ENCODE data around the gene NALCN. TPM values are rescaled to one million over a fixed set of nuclear protein-coding genes. Genes with fewer than 3 reads are reported as not detected.

Gene NALCN
- total and polyA plus RNA-seq, 10 of the 15 experiments (the other 5 are each of a cell fraction or from before 2014, with no cell fraction given), result under 0.01 TPM; not detected in 9

- CTCF ChIA-PET, result interaction anchor here (0.6 to 5.5 kb wide), 9 partner anchors 9 to 1310 kb away, joined by 5 to 40 read pairs (median 11); no protein-coding TSS in a partner anchor
- Histone ChIP-seq H2AFZ (ENCODE audit: control insufficient read depth, low read depth, low read length) (no peak overlapping the region), H3K4me2 (ENCODE audit: control insufficient read depth, insufficient read depth) (no peak overlapping the region), H3K9me3 (replicated peaks; ENCODE audit: control insufficient read depth, insufficient read depth, low read length) (no peaks in the 10 kb centered on the region), H4K20me1 (ENCODE audit: control insufficient read depth, insufficient read depth) (no peaks in the 10 kb centered on the region), H3K27ac (ENCODE audit: control insufficient read depth, insufficient read depth) (no peak overlapping the region), H3K4me3 (no peak overlapping the region), H3K9ac (ENCODE audit: control insufficient read depth, insufficient read depth, low read length) (no peak overlapping the region), H3K79me2 (ENCODE audit: control insufficient read depth, insufficient read depth, low read length) (no peaks in the 10 kb centered on the region), H3K4me1 (ENCODE audit: control insufficient read depth, insufficient read depth, low read length) (no peaks in the 10 kb centered on the region), H3K27me3 (replicated peaks in 1 of 2; ENCODE audit: control insufficient read depth in 2 of 2, insufficient read depth in 2 of 2, low read length in 1 of 2) (no peaks in the 10 kb centered on the region; a peak in 1 of 4 replicates), H3K36me3 (ENCODE audit: control insufficient read depth in 2 of 2, insufficient read depth in 2 of 2, low read length in 1 of 2) (no peaks in the 10 kb centered on the region)
- DNase-seq (ENCODE audit: low read depth, low spot score) (no peak), ATAC-seq (no peak), FAIRE-seq (no peak)
- POLR2A ChIA-PET, result no interaction called here
- SMC1A ChIA-PET (ENCODE audit: uncharacterized antibody, unreplicated experiment), result interaction anchor here (0.6 to 3.7 kb wide), 6 partner anchors 9 to 1410 kb away, joined by 3 to 31 read pairs (median 13); no protein-coding TSS in a partner anchor
- in situ Hi-C loops (cut with MboI), result loop anchor here (10.0 to 25.0 kb wide), 2 partner anchors 609 to 1316 kb away; no protein-coding TSS in a partner anchor
- TF ChIP-seq SUZ12 (IDR thresholded peaks at IDR 0.05; ENCODE audit: unreplicated experiment) (no peak), NFYB (IDR thresholded peaks at IDR 0.05; ENCODE audit: insufficient read depth, low read depth, low read length) (no peak), BACH1 (IDR thresholded peaks at IDR 0.05; ENCODE audit: borderline replicate concordance) (no peak), TCF3 (IDR thresholded peaks at IDR 0.05; ENCODE audit: borderline replicate concordance, insufficient read depth, low read depth, low read length) (no peak), HCFC1 (IDR thresholded peaks at IDR 0.05; ENCODE audit: low read length) (no peak), BCL3 (IDR thresholded peaks at IDR 0.05; ENCODE audit: borderline replicate concordance, insufficient read depth, low read depth, low read length, poor library complexity, severe bottlenecking) (no peak), E4F1 (IDR thresholded peaks at IDR 0.05; ENCODE audit: borderline replicate concordance, partially characterized antibody) (no peak), CBFB (IDR thresholded peaks at IDR 0.05; ENCODE audit: low read depth) (no peak), TBL1XR1 (IDR thresholded peaks at IDR 0.05; ENCODE audit: low read depth, low read length) (no peak), ETV6 (conservative IDR thresholded peaks at IDR 0.05 in 1 of 2, IDR thresholded peaks at IDR 0.05 in 1 of 2; ENCODE audit: borderline replicate concordance in 1 of 2, low read depth in 1 of 2) (no peak), GABPA (IDR thresholded peaks at IDR 0.05; ENCODE audit: low read depth) (no peak), MYB (IDR thresholded peaks at IDR 0.05; ENCODE audit: borderline replicate concordance, low read depth, low read length) (no peak), ZZZ3 (IDR thresholded peaks at IDR 0.05; ENCODE audit: control insufficient read depth, insufficient read length, low read depth) (no peak), POLR2AphosphoS2 (IDR thresholded peaks at IDR 0.05; ENCODE audit: low read depth, low read length) (no peak), RELB (IDR thresholded peaks at IDR 0.05; ENCODE audit: low read depth) (no peak), SUPT20H (IDR thresholded peaks at IDR 0.05; ENCODE audit: borderline replicate concordance, control insufficient read depth, low read depth, low read length) (no peak)
- no TSS peak for BruUV-seq (replicated peaks)
- intact Hi-C loops (cut with micrococcal nuclease; ENCODE audit: unreplicated experiment), result loop anchor here (10.0 kb wide), 3 partner anchors 799 to 1409 kb away; no protein-coding TSS in a partner anchor
- 4% methylated on average over 7 of the region's 7 CpGs for WGBS (ENCODE audit: insufficient coverage, insufficient replicate concordance, low lambda C conversion rate, missing lambda C conversion rate)
- RAD21 ChIA-PET (ENCODE audit: unreplicated experiment), result interaction anchor here (1.8 to 3.3 kb wide), 2 partner anchors 153 to 328 kb away, joined by 5 to 32 read pairs; no protein-coding TSS in a partner anchor
These were observed 270.0 kb downstream of the NALCN start for GRCh38 chr13:101146101-101146898.
